ENCODE results near the gene ST3GAL4. TPM values are rescaled to one million over a fixed set of nuclear protein-coding genes. Genes with fewer than 3 reads are reported as not detected.
"Not testable (repeated sequence)": the region's sequence is repeated elsewhere in the genome, so short reads cannot be mapped to it uniquely, and the experiment has no call there.

The ST3GAL4 gene
- total RNA-seq, 6 experiments from 2014 or later = 25.9 to 34.6 (median 30.0) TPM

DNA sequence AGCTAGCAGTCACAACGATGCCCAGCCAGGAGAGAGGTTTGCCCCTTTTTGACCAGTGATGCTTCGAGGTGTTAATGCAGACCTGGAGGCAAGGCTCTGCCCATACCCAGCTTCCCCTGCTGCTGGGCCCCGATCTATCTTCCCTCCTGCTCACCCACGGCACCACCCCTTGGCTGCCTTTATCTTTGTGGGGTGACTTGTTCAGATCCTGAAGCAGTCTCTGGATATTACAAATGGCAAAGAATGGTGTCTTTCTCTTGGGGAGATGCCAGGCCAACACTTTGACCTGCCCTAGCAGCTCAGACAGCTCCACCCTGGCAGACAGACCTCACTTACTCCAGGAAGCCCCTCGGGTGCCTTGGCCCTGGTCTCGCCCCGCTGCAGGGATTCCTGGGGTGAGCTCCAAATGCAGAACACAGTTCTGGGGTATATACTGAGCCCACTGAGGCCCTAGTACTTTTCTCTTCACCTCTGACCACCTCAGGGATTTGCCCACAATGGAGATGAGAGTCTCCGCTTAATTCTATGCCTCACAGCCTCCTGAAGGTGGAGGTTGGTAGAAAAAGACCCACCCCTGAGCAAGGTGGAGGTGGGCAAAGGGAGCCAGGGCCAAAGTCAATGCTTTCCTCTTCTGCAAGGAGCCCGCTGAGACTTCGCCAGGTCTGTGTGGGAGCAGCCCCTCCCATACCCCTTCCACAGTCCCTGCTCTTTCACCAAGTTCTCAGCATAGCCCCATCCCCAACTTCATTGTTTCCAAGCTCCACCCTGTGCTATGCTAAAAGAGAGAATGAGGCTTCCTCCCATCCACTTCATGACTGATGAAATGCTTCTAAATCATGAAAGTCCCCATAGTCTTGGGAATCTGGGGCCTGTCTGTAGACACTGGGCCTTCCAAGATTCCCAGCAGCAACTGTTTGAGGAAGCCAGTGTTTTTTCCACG lies 11.1 kb upstream of the ST3GAL4 start:
- no peaks in the 10 kb centered on the region; the same call in none of the 2 replicates for H3K27me3 Mint-ChIP-seq (ENCODE audit: insufficient read depth)
- 0 out of 2 replicates have a peak overlapping the region, but pooled peaks have one; percentile 38 for H3K27ac Mint-ChIP-seq
- H3K4me1 Mint-ChIP-seq (ENCODE audit: low read depth) = peaks cover 64% of the 10 kb centered on the region
- TF ChIP-seq, protein P1, sequence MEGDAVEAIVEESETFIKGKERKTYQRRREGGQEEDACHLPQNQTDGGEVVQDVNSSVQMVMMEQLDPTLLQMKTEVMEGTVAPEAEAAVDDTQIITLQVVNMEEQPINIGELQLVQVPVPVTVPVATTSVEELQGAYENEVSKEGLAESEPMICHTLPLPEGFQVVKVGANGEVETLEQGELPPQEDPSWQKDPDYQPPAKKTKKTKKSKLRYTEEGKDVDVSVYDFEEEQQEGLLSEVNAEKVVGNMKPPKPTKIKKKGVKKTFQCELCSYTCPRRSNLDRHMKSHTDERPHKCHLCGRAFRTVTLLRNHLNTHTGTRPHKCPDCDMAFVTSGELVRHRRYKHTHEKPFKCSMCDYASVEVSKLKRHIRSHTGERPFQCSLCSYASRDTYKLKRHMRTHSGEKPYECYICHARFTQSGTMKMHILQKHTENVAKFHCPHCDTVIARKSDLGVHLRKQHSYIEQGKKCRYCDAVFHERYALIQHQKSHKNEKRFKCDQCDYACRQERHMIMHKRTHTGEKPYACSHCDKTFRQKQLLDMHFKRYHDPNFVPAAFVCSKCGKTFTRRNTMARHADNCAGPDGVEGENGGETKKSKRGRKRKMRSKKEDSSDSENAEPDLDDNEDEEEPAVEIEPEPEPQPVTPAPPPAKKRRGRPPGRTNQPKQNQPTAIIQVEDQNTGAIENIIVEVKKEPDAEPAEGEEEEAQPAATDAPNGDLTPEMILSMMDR (IDR thresholded peaks at IDR 0.05) = no peak
- H3K9me3 Mint-ChIP-seq = no peaks in the 10 kb centered on the region
- DNase-seq = no peak
- no peak overlapping the region for H3K4me3 Mint-ChIP-seq
- peaks cover 24% of the 10 kb centered on the region for H3K36me3 Mint-ChIP-seq (ENCODE audit: low read depth)

DNA sequence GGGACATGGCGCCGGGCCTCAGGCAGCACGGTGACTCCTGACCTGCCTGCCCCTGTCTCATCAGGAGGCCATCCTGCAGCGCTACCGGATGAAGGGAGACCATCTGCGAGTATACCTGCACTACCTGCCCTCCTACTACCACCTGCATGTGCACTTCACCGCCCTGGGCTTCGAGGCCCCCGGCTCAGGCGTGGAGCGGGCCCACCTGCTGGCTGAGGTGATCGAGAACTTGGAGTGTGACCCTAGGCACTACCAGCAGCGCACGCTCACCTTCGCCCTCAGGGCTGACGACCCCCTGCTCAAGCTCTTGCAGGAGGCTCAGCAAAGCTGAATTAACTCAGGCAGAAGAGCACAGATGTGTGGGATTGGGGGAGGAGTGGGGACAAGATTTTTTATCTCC lies 10.2 kb upstream of the ST3GAL4 start:
- Mint-ChIP-seq H3K4me1 (ENCODE audit: low read depth) (peaks cover 58% of the 10 kb centered on the region), H3K9me3 (no peaks in the 10 kb centered on the region), H3K27me3 (ENCODE audit: insufficient read depth) (no peaks in the 10 kb centered on the region; the same call in none of the 2 replicates), H3K36me3 (ENCODE audit: low read depth) (peaks cover 24% of the 10 kb centered on the region), H3K27ac (peak overlapping the region; percentile 90; the same call in 1 of the 2 replicates), H3K4me3 (no peak overlapping the region)
- DNase-seq = no peak
- TF ChIP-seq, protein P1 (IDR thresholded peaks at IDR 0.05) = no peak

DNA sequence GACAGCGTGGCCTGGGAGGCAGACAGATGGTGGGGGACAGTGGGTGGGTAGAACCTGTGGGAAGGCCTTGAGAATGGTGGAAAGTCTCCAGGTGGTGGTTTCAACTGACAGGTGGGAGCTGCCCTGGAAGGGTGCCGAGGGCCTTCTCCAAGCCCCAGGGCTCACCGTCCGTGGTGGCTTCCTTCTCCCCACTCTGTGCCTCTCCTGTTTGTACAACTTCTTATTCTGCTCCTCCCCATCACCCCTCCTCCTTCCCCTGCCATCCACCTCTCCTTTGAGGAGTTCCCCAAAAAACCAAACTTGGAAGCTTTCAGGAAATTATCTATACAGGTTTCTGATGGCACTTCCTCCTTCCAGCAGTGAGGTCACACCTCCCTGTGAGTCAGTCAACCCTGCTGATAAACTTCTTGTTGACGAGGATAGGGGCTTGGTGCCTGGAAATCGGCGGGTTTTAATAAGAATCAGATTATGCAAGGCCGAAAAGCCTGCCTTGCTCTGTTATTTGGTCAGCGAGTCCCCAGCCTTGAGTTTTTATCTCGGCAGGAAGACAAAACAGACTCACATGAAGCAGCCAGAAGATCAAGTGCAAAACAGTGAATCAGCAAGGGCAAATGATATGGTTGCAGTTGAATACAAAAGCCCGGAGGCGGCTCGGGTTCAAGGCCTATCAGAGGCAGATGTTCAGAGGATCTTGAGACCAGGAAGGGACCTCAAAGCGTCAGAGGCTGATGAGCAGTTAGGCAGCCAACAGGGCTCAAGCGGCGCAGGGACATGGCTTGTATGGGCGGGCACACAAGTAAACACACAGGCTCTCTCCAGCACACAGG lies 9.5 kb upstream of the ST3GAL4 start:
- Mint-ChIP-seq H3K4me1 (ENCODE audit: low read depth) (peaks cover 58% of the 10 kb centered on the region), H3K27me3 (ENCODE audit: insufficient read depth) (no peaks in the 10 kb centered on the region; the same call in none of the 2 replicates), H3K9me3 (no peaks in the 10 kb centered on the region), H3K36me3 (ENCODE audit: low read depth) (peaks cover 25% of the 10 kb centered on the region), H3K27ac (peak overlapping the region; percentile 90), H3K4me3 (peak overlapping the region; percentile 59)
- TF ChIP-seq, protein P1 (IDR thresholded peaks at IDR 0.05) = no peak
- peak; percentile 75 for DNase-seq

DNA sequence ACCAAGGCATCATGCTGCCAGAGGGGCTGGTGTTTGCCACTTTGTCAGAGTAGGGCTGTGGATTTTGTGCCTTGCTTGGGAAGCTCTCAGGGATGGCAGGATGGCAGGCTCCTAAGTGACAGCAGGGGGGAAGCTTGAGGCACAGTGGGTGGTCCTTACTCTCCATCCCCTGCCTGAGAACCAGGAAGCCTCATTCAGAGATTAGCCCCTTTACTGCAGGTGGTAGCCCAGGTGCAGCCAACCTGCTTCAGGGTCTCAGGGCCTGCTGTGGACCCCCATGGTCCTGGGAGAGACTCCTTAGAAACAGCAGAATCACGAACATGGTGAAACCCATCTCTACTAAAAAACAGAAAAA lies 8.9 kb upstream of the ST3GAL4 start:
- Mint-ChIP-seq H3K27ac (peak overlapping the region; percentile 90), H3K4me3 (peak overlapping the region; percentile 59), H3K9me3 (no peaks in the 10 kb centered on the region), H3K27me3 (ENCODE audit: insufficient read depth) (no peaks in the 10 kb centered on the region; the same call in 1 of the 2 replicates), H3K36me3 (ENCODE audit: low read depth) (peaks cover 21% of the 10 kb centered on the region), H3K4me1 (ENCODE audit: low read depth) (peaks cover 54% of the 10 kb centered on the region)
- no peak for DNase-seq
- TF ChIP-seq, protein P1 (IDR thresholded peaks at IDR 0.05) = no peak

DNA sequence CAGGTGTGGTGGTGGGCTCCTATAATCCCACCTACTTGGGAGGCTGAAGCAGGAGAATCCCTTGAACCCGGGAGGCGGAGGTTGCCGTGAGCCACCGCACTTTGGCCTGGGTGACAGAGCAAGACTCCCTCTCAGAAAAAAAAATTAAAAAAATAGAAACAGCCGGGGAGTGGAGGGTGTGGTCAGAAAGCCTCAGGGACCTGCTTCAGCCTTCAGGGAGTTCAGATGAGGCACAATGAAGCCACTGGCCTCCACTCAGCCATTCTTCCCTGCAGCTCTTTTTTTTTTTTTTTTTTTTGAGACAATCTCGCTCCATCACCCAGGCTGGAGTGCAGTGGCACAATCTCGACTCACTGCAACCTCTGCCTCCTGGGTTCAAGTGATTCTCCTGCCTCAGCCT lies 8.5 kb upstream of the ST3GAL4 start:
- Mint-ChIP-seq H3K27ac (peak overlapping the region; percentile 90), H3K36me3 (ENCODE audit: low read depth) (peaks cover 21% of the 10 kb centered on the region), H3K4me1 (ENCODE audit: low read depth) (peaks cover 51% of the 10 kb centered on the region)
- not testable (repeated sequence) for H3K4me3 Mint-ChIP-seq; DNase-seq; H3K9me3 Mint-ChIP-seq; H3K27me3 Mint-ChIP-seq (ENCODE audit: insufficient read depth)

Measured in HFFc6 (cell line).